ENCODE measurements around the gene LYPD4.

The LYPD4 gene

DNA sequence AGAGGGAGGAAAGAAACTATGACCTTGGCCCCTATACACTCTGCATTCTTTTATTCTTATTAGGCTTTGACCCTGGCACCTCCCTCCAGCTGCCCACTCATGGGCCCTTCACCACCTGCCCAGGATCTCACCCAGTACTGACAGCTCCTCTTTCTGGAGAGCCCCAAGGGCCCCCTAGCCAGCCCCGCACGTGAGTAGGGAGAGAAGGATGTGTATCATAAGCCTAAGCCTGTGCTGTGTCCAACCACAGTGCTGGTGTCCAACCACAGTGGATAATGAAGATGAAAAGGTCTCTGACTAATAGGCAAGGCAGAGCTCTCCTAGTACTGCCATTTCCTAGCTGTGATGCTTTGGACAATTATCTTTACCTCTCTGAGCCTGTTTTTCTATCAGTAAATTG is 4.6 kb upstream of the LYPD4 start:
- DNase-seq, result no peak

DNA sequence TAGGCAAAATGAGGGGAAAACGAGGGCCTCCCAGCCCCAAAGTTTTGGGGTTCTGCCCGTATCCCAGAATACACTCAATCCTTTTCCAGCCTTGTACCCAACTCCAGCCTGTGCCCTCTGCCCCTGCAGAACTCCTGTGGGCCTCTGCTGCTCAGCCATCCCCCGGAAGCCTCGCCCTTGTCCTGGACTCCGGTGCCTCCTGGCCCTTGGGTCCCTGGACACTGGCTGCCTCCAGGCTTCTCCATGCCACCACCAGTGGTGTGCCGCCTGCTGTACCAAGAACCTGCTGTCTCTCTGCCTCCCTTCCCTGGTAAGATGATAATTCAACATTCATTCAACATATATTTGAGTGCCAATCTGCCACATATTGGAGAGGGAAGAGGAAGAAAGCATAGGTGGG is 4.2 kb upstream of the LYPD4 start:
- DNase-seq, result no peak

DNA sequence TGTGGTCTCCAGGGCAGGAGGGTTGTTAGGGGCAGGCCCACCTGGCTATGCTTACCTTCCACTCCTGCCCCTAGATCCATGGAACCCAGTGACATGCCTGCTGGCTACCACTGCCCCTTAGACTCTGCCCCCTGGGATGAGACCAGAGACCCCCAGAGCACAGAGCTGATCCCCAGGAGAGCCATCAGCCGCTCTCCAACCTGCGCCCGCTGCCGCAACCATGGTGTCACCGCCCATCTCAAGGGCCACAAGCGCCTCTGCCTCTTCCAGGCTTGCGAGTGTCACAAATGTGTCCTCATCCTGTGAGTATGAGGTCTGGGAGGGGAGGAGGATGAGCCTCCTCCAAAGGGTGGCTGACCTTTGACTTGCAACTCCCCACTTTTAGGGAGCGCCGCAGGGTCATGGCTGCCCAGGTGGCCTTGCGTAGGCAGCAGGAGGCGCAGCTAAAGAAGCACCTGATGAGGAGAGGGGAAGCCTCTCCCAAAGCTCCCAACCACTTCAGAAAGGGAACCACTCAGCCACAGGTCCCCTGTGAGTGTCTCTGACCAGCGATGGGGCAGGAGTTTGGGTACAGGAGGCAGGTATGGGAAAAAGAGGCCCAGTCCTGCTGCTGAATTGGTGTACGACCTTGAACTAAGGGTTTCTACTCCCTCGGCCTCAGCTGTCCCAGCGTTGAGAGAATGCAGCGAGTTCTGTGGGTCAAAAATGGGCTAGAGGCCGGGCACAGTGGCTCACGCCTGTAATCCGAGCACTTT is 3.0 kb upstream of the LYPD4 start:
- no peak for DNase-seq

DNA sequence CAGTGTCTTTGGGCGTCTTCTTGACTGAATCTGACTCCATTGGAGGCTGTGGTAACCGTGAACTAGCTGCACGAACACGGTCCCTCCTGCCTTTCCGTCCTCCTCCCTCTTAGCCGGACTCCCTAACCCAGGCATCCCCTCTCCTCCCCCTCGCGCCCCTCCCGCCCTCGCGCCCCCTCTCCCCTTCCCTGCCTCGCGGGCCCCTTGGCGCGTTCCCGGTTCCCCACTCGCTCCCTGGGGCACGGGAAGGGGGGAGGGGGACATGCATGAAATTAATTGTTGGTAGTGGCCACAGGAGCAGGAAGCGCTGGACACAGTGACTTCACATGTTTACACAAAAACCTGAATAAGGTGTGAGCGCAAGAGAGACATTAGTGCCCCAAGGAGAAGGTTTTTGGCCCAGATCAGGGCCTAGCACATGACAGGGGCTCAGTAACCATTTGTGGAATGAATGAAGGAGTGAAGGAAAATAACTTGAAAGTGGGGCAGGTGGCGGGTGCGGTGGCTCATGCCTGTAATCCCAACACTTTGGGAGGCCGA is 638 bp upstream of the LYPD4 start:
- no peak for DNase-seq

DNA sequence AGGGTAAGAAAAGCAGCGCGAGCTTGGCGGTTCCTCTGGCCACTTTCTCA is 343 bp upstream of the LYPD4 start, which contains the start of gene DMRTC2:
Gene DMRTC2, plus strand, starts transcription at position 42 of the 50 bp plus-strand sequence. CDS start 2,387 bp downstream, outside the sequence.
- no peak for DNase-seq

DNA sequence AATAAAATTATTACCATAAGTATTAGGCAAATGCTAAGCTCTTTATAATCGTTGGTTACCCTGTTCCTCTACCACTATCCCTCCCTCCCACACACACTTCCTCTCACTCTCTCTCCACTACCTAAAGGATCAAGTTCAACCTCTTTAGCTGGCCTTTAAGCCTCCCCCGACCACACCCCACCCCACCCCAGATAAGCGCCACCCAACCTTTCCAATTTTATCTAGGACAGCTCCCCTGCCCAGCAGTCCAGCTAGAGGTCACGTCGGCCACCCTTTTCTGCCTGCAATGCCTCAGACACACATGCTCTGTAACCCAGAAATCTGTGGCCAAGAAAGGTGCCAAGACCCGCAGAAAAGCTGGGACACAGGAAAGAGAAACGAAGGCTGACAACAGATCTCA is 1.1 kb downstream of the LYPD4 start:
- DNase-seq, result no peak

DNA sequence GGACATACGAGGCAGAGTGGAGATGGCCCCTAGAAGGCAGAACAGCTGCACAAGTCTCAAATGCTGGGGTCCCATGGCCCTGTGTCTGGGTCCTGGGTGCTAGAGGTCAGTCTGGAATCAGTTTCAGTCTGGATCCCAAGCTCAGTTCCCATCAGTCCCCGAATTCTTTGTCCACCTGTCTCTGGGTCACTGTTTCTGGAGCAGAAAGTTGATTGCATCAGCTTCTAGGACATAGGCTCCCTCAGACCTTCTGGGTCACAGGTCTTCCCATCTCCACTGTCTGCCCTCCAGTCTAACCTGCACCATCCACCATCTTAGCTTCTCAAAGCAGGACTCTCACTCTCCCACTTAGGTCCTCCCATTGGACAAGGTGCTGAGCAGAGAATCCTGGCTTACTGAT is 5.3 kb downstream of the LYPD4 start:
- DNase-seq, result no peak

DNA sequence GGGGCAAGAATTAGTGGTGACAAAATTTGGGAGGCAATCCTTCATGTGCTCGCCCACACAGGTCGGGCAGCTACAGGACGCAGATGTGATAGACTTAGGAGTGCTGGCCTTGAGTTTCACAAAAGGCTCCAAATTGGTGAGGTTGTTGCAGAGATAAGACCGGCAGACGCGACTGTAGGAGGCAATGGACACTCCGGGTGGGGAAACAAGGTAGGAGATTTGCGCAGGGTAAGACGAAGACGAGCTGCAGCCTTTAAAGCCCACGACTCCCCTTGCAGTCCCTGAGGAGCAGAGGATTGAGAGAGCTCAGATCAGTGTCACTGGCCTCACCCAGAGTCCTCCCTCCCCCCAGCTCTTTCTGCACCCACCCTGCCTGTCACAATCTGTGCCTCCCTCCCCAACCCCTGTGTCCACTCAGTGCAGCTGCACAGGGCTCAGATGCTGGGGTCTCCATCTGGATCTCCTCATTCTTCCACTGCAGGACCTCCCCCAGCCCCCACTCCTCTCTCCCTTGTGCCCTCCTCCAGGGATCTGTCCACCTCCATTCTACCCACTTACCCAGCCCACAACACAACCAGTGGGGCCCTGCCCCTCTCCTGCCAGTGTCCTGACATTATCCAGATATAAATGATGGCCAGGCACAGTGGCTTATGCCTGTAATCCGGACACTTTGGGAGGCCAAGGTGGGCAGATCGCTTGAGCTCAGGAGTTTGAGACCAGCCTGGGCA is 6.3 kb downstream of the LYPD4 start:
- no peak for DNase-seq

DNA sequence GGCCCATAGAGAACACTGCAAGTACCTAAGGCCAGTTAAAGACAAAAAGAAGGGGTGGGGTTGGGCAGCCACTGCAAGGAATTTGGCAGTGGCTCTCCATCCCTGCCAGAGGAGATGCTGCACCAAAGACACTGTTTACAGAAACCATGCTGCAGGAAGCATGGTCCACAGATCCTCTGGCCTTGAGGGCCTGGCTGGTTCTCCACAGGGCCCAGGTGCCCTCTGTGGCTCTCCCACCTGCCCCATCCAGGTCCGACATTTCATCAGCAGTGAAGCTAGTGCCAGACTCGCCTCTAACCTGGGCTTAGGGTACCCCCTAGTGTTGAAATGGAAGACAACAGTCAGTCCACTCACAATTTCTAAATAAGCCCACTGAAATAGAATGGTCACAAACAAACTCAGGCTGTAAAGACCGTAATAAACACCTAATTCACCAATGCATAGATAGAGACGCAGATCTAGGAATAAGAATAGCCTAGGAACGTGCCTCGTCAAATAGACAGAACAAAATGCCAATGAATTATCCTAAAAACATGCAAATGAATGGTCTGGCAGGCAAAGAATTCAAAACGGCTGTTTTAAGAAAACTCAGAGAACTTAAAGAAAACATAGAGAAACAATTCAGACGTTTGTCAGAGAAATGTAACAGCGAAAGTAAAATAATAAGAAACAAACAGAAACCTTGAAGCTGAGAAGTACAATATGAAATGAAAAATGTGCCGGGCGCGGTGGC is 23.3 kb downstream of the LYPD4 start:
- DNase-seq, result no peak

DNA sequence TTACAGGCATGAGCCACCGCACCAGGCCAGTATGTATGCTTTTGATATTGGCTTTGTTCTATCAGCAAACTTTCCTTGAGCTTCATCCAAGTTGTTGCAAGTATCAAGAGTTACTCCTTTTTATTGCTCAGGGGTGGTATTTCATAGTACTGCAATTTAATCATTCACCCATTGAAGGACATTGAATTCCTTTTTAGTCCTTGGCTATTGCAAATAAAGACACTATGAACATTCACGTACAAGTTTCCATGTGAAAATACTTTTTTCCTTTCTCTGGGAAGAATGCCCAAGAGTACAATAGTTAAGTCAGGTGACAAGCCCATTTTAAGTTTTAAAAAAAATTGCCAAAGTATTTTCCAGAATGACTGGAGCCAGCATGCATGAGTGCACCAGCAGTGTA is 27.7 kb downstream of the LYPD4 start:
- no peak for DNase-seq

DNA sequence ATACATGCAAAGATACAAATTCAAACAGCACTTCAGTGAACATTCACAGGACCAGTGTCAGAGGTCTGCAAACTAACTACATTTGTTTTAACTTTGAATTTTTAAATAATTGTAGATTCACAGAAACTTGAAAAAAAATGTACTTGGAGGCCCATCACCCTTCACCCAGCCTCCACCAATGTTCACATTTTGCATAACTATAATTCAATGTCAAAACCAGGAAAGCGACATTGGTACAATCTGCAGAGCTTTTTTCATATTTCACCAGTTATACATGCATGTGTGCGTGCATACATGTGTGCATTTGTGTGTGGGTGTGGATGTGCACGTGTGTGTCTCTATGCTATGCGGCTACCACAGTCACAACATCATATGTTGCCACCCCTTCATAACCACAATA is 29.2 kb downstream of the LYPD4 start:
- DNase-seq, result no peak

DNA sequence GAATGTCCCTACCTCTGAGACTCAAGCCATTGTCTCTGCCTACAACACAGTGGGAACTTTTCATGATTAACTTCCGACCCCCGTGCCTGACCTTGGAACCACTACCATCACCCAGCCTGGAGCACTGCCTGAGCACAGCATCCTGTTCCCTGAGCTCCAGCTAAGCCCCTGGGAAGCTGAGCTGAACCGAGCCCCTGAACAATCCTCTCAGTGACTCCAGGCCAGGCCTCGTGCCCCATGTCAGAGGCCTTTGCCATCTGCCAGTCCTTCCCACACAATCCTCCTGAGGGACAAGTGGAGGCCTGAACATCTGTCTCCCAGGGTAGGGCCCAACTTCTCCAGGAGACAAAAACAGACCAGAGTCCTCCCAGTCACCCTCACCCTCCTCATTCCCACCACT is 30.6 kb downstream of the LYPD4 start:
- no peak for DNase-seq

DNA sequence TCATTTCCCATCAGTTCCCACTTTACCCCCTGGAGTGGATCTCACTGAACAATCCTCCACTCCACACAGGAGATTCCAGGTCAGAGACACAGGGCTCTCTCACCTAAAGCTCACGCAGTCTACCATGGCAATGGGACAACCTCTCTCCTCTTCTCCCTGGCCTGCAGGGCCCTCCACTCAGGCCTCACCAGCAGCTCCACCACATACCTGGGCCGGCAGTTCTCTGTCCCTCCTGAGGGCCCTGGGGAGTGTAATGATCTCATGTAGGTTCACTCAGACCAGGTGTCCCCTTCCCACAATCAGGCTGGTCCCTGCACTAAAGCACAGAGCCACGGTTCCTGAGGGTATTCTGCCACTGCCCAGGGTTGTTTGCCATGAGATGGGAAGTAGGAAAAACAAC is 32.5 kb downstream of the LYPD4 start:
- no peak for DNase-seq

DNA sequence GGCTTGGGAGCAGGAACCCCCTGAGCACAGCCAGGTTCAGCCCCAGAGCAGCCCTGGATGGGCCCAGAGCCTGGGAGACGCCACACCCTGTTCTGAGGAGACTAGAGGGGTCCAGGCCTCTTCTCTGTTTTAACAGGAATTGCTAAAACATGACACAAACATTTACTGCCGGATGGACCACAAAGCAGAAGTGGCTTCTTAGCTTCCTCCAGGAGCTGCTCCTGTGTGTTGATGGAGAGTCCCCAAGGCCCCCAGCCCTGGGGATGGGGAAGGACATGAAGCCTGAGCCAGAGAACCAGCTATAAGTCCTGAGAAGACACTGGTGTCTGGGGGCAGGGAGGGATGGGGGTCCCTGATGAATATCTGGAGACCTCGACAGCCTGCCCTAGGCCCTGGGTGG is 33.4 kb downstream of the LYPD4 start:
- no peak for DNase-seq

DNA sequence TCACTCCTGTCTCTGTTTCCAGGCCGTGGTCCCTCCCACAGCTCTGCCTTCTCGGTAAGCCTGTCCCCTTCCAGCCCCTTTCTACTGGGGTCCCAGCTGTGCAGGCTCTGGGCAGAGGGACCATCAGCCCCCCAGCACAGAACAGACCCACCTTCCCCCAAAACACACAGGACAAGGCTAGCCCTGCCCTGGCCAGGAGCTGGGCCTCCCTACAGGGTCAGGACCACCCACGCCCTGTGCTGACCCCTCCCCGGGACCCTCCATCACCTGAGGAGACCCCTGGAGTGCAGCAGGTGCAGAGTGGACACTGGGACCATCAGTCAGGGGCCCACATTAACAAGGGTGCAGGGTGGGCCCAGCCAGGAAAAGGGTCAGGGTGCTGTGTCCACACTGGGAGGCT is 34.2 kb downstream of the LYPD4 start:
- DNase-seq, result no peak

DNA sequence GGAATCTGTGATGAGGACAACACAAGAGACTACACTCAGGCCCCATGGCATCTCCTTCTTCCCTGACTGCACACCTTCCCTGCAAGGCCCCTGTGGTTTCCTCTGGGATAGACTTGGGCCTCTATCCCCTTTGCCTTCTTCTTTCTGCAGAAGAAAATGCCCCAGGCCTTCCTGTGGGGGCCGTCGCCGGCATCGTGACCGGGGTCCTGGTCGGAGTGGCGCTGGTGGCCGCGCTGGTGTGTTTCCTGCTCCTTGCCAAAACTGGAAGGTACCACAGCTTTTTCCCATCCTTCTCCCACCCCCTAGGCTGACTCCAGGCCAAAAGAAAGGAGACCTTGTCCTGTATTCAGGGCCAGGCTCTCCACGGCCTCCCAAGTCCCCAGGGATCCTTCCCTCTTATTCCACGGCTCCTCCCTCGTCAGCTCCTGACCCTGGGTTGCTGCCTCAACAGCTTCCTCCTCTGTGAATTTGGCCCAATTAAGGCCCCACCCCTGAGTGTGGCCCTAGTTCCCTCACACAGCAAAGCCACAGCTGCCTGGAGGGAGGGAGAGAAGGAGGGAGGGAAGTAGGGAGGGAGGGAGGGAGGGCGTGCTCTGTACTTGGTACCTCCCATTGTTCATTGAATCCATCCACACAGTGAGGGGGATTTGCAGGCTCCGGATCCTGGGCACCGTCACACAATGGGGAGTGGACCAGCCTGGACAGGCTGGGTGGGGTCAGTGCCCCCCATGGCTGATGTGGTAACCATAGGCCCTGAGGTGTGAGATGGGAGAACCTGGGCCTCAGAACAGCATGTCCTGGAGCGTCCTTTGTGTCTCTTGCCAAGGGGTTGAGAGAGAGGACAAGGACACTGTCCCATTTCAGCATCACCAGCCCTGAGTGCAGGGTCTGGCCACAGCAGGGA is 35.6 kb downstream of the LYPD4 start:
- no peak for DNase-seq

DNA sequence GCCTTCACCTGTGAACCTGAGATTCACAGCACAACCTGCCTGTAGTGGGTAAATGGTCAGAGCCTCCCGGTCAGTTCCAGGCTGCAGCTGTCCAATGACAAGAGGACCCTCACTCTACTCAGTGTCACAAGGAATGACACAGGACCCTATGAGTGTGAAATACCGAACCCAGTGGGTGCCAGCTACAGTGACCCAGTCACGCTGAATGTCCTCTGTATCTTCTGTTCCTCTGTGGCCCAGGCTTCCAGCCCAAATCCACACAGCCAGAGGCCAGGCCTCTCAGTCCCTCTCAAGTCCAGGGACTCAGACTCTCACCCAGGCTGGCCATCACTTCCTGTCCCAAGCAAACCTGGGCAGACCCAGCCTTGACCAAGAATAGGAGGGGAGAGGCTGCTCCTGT is 37.3 kb downstream of the LYPD4 start:
- no peak for DNase-seq

DNA sequence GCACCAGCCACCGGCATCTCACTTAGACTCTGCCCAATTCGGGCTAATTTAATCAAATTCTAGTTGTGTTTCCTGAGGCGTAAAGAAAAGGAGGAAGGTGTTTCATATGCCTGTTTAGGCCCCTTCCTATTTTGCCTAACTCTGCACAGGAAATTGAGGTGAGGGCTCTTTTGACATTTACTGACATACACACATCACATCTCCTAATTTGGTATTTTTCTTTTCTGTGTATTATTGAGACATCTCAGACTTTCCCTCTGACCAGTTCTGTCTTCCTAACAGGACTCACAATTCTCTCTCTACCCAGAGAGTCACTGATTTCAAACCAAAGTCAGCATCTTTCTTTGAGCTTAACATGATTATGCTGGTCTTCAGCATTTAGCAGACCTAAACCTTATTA is 40.1 kb downstream of the LYPD4 start:
- DNase-seq, result no peak

DNA sequence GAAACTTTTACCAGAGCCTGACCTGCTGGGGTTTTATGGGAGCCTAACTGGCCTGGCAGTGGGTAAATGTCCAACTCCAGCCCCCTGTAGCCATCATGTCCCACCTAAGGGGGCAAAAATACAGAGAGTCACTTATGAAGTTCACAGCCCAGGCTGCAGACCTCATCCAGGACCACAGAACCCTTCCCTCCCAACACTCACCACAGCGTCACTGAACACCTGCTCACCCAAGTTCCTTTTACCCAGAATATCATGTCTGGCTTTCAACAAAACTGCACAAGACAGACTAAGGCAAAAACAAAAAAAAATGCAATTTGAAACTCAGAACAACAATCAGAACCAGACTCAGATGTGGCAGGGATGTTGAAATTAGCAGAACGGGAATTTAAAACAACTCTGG is 41.7 kb downstream of the LYPD4 start:
- DNase-seq, result no peak

DNA sequence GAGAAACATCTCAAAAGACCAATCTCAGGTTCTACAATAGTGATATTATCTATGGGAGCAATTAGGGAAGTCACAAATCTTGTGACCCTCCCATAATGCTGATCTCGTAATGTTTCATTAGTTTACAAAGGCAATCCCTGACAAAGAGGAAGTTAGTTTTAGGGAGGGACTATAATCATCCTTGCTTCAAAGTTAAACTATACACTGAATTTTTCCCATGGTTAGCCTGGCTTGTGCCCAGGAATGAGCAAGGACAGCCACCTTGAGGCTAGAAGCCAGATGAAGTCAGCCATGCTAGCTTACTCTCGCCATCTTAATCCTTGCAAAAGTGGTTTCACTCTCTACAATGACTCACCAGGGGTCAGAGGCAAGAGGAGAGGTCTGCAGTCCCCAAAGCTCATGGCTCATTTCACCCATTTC is 42.7 kb downstream of the LYPD4 start:
- no peak for DNase-seq

DNA sequence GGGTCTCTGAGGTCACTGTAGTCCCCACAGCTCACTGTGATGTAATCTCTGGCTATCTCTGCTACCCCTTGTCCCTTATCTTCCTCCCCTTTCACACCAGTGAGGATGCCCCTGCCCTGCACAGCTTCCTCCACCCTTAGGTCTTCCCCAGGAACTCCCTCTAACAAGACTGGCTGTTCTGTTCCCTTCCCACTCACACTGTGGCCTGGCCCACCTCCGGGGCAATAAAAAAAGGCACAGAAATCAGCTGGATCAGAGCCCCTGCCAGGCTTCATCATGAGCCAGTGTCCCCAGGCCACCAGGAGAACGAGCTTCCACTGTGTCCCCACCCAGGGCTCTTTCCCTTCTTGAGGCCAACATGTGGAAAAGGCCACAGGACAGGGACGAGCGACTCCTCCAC is 43.5 kb downstream of the LYPD4 start:
- no peak for DNase-seq

DNA sequence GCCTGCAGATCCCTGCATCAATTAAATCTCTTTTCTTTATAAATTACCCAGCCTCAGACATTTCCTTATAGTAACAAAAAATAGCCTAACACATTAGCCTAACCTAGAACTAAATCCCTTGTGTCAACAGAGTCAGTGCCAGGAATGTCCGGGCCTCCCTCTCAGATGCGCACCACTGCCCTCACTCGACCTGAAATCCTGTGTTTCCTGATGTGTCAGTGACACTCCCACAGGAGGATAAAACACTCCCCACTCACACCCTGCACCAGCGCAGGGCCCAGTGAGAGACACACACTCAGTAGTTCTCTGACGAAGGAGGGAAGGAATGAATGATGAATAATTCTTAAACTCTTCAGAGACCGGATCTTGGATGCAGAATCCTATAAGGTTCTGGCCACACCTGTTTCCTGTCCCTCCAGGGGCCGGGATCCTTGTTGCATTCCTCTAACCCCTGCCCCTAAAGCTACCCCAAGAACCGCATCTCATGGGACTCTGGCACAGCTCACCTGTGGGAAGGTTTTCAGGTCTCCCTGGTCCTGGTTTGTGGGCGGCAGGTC is 45.0 kb downstream of the LYPD4 start:
- DNase-seq, result no peak

DNA sequence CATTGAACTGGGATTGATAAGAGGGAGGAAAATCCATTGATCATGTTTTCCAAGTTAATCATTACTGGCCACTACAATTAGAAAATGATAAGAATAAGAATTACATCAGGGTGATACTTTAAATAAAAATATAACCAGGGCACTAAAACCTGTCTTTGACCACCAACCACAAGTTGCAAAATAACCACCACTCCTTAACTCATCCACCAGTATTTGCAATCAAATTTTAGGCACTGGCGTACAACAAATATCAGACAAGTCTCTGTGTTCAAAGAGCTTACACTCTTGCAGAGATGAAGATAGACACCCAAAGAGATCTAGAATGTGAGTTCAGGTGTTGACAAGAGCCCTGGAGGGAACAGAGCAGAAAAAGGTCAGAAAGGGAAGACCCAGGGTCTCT is 47.6 kb downstream of the LYPD4 start:
- no peak for DNase-seq
